ENCODE results near the gene ABHD17B.
"Not testable (repeated sequence)": the region's sequence is repeated elsewhere in the genome, so short reads cannot be mapped to it uniquely, and the experiment has no call there.

The ABHD17B gene

DNA sequence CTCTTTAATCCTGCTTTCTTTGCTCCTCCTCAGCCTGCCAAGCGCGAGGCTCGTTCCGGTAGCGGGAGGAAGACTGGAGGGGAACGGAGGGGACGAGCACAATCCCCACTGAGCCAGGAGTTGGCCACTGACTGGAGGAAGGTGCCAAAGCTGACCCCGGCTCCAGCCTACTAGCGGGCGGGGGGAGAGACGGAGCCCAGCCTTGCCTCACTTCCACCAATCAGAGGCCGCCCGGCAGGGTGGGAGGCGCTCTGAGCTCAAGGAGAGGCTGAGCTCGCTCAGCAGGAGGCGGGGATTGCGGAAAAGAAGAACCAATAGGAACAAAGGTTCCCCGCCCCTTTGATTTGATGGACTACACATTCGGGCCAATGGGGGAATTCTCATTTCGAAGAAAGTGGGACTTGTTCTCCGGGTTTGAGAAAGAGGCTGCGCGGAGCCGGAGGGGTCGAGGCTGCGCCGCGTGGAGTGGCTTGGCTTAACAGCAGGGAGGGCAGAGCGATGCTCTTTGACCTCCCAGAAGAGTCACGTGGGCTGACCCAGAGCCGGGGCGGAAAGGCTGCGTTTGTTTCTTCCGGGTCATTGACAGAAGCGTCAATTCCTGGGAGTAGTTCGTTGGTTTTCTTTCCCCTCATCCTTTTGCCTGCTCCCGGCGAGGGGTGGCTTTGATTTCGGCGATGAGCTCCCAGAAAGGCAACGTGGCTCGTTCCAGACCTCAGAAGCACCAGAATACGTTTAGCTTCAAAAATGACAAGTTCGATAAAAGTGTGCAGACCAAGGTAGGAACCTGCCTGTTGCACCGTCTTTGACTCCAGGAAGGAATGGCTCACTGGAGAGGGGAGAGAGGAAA lies at the start of gene ABHD17B, which contains the start of gene C9orf85:
ABHD17B (minus strand) TSS at position 133 of the 847 bp plus-strand sequence. CDS start 36,113 bp downstream, outside the sequence.
C9orf85 (plus strand) TSS at position 579 of the 847 bp plus-strand sequence; CDS start at position 675, 96 bp downstream.
- peak; percentile 89 for DNase-seq

DNA sequence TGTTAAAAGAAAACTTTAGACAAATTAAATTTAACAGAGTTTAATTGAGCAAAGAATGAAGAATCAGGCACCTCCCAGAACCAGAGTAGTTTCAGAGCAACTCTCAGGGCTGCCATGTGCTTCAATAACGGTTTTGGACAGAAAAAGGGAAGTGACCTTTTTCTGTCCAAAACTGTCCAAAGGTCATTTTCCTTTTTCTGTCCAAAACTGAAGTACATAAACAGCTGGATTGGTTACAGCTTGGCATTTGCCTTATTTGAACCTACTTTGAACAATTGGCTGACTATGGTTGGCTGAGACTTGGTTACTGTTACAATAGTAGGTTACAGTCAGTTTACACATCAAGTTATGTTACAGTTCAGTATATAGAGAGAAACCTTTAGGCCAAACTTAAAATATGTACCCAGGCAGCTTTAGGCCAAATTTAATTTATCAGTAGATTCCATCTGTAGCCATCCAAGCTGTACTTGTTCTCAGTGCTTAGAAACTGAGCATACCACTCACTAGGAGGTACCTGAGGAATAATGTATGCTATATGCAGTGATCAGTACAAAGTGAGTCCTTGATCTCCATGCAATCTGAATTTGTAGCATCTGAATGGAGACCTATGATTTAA lies 44.4 kb upstream of the ABHD17B start:
- DNase-seq, result no peak

DNA sequence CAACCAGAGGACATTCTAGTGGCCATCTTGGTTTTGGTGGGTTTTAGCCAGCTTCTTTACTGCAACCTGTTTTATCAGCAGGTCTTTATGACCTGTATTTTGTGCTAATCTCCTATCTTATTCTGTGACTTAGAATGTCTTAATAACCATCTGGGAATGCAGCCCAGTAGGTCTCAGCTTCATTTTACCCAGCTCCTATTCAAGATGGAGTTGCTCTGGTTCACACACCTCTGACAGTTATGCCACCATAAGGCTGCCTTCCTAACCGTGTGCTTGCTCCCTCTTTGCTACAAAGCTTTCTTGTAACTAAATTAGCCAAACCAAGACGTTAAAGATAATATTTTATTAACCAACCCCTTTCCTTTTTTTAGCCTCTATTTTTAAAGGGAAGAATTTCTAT lies 43.7 kb upstream of the ABHD17B start:
- not testable (repeated sequence) for DNase-seq

DNA sequence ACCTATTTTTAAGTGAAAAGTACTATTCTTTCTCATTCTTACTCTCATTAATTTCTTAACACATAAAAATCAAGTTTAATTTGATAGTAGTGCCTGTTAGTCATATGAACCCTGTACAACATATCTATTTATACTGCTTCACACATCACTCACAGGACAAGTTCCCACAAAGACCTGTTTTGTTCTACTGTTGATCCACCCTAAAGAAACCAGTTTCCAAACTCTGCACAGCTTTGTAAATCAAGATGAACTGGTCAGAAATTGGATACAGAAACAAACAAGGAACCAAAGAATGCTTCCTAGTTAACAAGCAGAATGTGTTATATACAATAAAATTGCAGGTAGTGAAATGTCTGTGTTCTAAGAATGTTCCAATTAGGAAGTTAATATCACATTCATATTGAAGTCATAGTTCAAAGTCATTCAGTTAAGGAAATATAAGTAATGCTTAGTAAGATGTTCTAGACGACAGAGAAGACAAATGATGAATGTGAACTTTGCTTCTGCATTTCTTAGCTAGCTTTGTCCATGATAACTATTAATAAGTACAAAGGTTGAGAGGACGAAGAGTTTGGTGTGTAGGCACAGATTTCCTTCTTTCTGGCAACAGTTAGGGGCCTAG lies 33.9 kb upstream of the ABHD17B start:
- no peak for DNase-seq

DNA sequence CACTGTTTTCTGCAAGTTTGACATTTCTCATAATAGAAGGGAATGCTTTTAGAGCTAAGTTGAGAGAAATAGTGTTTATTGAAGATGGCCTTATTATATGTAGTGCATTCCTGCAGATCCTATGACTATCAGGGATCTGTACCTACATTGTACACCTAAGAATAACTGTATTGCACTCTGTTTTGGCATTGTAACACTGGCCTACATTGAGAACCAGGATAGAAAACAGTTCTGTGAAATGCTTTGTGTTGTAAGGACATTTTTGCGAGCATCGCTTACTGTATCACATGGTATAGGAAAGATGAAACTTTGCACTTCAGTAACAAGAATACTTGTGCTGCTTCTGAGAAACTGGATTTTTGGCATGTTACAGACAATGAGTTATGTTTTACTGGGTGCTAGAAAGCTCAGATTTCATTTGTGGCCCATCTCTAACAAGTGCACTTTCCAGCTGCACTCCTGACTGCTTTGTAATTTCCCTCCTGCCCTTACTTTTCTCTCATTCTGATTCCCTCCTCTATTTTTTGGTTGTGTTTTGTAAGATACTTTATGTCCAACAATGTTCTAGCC lies 31.1 kb upstream of the ABHD17B start:
- DNase-seq, result no peak

DNA sequence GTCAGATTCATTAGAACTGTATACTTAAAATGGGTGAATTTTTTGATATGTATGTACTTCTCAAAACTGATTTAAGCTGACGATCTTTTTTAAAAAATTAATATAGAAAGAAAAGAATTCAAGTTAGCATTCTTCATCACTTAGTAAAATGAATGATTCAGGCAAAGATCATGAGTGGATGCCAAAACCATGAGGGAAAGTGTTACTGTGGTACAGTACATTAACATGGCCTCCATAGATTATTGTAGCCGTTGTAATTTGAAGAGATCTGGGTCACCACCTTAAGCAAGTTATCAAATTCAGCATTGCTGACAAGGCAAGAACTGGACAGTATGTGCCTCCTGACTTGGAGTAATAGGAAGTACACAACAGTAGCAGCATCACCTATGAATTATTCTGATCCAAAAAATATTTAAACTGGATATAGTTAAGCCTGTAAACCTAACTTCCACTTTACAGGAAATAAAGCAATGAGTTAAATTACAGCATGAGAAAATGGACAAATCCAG lies 30.1 kb upstream of the ABHD17B start:
- no peak for DNase-seq

DNA sequence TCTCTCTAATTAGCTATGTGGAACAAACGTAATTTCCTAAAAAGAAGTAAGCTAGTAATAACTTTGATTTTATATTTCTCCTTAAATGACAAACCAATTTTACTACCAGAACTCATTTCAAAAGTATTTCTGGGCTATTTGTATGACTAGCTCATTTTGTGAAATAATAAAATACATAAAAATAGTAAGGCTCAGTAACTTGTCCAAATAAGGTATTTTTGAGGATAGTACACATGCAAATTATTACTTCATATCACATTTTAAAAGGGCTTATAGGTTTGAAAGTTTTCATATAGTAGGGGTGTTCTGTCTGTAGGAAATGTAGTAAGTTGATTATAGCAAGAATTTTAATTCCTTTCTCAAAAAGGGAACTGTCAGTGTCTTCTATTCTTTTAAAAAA lies 26.9 kb upstream of the ABHD17B start:
- no peak for DNase-seq

DNA sequence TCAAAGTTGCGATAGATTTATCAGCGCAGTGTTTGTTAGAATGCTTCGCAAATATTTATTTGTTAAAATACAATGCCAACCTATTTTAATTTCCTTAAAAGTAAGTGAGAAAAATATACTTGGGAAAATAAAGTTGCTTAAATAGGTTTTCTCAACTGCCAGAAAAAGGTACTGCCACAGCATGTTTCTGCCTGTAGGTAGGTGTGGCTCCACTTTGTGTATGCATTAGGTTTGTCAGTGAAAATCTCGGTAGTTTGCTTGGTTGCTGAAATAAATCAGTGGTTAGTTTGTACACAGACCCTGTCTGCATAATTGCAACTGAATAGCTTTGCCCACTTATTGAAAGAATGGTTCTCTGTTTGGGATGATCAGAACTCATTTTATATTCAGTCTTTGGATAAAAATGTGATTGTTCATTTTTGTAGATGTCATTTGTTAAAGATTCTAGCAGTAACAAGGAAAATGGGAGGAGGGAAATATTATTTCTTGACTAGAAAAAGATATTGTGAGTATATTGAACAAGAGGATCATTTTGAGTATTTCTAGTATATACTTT lies 26.2 kb upstream of the ABHD17B start:
- no peak for DNase-seq

DNA sequence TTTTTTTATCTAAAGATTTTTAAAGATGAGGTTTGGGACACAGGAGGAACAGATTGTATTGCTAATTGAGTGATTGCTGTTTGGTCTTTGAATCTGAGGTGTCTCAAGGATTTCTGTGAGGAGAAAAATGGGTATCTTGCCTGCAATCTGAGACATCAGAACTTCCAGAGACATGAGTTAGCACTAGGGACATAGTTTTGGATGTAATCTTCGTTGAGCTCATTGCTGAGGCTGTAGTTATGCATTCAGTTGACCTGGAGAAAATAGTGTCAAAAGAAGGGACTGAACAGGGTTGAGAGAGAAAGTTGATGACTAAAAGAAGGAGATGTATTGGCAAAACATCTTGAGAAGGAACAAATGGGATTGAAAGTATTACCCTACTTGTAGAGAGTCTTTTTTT lies 25.1 kb upstream of the ABHD17B start:
- DNase-seq, result no peak

DNA sequence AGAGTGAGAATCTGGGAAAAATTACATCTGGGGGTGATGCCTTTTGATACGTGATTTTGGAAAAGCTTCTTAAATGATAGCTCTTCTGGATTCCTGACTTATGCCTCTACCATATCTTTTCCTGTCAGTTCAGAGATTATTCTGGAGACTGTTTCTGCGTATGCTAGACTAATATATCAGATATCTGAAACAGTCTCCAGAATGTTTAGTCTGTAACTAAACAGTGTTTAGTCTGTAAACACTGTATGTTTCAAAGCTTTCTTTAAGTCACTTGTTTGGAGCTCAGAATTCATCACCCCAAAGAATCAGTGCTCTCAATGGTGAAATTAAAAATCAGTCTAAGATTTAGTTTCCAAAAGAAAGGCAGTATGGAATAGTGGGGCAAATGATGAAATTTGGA lies 20.2 kb upstream of the ABHD17B start:
- no peak for DNase-seq

DNA sequence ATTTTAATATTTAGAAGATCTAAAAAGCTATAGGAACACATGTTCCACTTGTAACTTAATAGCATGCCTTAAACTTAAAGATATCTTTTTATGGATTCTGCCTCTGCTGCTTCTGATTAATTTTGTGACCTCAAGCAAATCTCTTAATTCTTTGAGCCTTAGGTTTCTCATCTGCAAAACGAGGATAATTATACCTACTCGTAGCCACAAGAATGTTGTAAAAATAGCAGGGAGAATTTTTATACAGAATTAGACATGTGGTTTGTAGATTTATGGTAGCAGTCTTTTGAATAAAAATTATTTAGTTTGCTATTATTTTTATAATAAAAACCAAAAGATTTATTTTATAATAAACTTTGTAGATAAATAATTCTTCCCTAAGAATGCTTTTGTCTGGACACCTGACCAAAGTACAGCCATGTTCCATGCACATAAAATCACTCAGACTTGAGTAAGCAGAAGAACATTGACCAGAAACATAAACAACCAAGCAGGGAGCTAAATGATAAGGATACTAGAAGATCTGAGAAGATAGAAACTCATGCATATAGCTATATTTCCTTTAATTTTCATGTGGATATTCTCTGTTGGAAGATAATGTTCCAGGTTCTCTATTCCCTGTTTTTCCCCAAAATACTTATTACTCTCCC lies 18.9 kb upstream of the ABHD17B start:
- no peak for DNase-seq

DNA sequence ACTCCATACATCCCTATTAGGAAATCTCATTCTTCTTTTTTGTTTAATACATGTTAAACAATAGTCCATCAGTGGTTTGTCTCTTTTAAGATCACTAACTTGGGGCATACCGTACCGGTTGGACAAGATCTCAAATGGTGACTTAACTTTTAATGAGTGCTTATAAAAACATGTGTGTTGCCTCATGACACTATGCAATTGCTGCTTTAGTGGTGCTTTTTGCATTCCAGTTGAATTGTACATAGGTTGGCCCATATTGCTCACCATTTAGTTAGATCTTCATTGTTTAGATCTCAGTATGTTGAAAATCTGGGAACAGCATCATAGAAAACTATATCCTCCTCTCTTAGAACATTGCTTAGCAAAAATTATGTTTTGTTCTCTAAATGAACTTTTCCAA lies 18.2 kb upstream of the ABHD17B start:
- no peak for DNase-seq

DNA sequence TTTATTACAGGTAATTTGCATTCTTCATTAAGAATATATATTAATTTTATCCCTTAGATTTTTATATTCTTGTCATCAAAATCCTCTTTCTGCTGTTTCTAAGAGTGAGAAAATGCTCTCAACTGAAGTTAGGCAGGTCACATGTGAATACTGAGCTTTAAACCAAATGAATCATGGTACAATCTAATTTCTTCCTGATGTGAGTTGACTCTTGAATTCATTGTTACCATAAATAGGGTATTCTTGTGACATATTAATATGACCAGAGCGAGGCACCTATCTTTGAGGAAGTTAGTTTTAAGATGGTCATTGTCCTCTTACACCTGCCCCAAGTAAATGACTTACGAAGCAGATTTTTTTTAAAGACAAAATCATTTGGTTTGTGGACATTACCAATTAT lies 17.8 kb upstream of the ABHD17B start:
- no peak for DNase-seq

DNA sequence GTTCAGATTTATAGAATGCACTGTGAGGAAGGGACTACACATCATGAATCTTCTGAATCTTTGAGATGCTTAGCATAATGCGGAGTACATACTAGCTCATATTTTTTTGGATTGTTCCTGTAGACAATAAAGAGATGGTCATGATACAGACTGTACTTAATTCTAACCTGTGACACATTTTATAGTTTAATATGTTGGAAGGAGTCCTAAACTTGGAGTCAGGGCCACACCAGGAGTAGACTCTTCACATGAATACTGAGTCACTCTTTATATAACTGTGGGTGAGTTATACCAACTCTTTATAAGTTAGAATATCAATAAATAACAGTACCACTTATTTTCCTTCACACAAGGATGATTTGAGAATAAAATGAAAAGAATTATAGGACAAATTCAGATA lies 17.4 kb upstream of the ABHD17B start:
- no peak for DNase-seq

DNA sequence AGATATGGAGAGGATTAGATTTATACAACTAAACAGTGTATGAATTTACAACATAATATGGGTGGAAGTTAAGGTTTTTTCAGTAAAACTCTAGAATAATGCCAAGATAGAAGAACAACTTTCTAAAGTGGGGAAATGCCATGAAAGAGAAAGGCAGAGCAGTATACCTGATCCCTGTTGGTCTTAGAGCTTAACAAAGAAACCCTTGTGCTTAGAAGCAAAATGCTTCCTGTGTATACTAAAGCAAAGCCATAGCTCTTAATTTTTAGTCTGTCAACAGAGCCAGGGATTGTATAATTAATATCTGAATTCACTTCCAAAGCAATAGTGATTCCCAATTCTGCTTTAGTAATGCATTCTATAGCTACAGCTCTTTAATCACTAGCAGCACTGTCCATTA lies 14.8 kb upstream of the ABHD17B start:
- no peak for DNase-seq

DNA sequence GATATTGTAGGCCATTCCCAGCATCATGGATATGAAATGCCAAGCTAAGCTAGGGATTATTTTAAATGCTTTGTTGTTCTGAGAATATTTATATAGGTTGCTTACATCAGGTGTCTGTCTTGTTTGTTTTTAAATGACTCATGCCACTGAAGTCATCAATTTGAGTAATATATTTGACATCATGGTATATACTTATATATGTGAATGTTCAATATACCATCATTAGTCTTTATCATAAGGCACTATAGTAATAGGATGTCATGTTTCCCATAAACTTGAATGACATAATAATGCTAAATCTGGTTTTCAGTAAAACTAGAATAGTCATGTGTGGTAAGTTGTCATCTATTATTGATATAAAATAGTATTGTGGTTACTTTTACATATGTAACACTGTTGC lies 13.6 kb upstream of the ABHD17B start:
- DNase-seq, result no peak

DNA sequence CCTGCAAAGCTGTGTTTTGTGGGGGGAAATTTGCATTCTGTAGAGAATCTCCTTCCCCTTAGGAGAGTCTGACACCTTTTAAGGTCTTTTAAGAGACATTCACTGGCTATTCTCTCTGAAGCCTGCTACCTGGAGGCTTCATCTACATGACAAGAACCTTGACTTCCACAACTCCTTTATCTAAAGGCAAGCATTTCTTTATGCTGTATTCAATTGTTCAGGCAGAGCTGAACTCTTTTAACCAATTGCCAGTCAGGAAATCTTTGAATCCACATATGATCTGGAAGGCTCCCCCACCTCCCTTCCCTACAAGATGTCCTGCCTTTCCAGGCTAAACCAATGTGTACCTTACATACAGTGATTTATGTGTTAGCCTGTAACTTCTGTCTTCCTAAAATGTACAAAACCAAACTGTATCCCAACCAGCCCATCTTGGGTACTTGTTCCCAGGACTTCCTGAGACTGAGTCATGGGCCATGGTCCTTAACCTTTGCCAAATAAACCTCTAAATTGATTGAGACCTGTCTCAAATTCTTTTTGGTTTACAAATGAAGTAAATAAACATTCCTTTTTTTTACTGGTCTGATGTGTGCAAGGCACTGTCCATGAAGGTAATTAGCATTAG lies 10.3 kb upstream of the ABHD17B start:
- DNase-seq, result no peak

DNA sequence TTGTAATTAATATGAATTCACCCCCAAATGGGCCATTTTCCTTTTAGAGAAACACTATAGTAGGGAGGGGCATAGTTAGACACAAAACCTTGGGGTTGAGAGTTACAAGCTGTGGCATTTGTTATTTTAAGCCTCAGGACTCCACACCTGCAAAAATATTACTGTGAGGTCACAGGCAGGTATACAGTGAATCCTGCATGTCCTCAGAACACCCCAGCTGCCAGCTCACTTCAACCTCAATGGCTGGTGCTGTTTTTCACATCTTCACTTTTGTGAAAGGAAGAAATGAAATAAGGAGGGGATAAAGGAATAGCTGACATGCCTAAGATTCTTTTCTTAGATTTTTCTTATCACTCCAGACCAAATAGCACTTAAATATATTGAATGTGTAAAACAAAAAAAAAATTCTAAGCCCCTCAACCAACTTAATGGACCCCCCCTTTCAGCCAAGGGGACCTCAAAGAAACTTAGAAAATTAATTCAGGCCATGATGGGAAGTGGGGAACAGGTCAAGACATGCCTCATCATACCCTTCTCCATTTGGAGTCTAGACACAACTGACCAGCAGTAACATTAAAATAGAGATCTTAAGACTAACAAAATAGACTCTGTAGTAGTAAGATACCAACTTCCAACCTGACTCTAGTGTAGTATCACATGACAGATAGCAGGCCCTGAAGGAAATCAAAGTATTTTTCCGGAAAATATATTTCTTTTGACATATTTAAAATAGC lies 9.6 kb upstream of the ABHD17B start:
- DNase-seq, result no peak

DNA sequence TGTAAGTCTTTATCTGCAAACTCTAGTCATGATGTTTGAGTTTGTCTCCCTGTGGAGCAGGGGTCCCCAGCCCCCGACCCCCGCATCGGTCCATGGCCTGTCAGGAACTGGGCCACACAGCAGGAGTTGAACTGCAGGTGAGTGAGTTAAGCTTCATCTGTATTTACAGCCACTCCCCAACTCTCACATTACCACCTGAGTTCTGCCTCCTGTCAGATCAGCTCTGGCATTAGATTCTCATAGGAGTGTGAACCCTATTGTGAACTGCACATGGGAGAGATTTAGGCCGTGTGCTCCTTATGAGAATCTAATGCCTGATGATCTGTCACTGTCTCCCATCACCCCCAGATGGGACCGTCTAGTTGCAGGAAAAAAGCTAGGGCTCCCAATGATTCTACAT lies 7.4 kb upstream of the ABHD17B start:
- no peak for DNase-seq

DNA sequence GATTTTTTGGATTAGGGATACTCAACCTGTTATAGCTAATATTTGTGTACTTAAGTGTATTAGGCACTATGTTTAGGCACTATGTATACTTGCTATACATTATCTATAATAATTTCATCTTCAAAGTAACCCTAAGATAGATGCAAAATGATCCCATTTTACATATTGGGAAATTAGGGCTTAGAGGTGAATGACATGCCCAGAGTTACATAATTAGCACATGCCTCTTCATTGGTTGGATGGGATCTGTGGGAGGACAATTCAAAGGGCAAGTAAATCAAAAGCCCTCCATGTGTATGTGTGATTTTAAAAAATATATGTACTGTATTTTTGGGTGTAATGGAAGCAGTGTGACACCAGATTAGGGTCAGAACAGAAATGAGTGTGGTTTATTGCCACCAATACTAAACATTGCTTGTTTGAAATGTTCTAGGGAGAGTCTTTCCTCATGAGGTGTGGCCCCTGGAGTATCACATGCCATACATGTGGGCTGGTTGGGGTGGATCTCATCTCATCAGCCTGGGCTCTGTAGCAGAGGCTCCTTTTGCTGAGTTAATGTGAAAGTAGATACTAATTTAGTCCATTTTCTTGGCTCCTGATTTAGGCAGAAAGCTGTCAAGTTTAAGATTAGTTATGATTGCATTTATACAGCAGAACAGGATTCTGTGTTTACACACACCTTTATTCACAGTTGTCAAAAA lies 6.0 kb upstream of the ABHD17B start:
- DNase-seq, result no peak

DNA sequence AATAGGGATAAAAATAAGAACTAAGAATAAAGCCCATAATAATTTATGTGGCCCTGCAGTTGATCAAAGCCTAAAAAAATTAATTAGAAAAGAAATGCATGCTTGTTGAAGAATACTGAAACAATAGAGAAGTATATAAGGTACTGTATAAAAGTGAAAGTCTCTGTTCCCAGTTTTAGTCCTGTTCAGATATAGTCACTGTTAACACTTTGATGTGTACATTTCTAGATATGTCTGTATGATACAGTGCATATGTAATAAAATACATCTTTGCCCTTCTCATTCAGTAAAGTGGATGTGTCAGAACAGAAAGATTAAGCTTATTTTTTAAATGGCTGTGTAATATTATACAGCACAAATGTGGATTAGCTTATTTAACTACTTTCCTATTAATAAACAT lies 4.5 kb upstream of the ABHD17B start:
- no peak for DNase-seq

Measured in NCI-H187 treated with DMSO at 0.1 percent for 48 hours (cell line).